DND-41 (cell line): ENCODE data around the gene GBP5.
A peak's percentile ranks its signal among the peaks of the same experiment; 100 is the strongest.
"Not testable (repeated sequence)": the region's sequence is repeated elsewhere in the genome, so short reads cannot be mapped to it uniquely, and the experiment has no call there.

Source experiments
- ATAC-seq: fragments of 200-7000 bp; cut with Tn5 transposase; 3 replicates; pipeline ENCODE4 v1.9.1; 2021; ENCODE audit warnings: low read depth; ENCODE audit not compliant: insufficient read depth
- DNase-seq: peaks from one replicate; pipeline ENCODE4 v3.0.0-alpha.2; 2020
- H2AFZ ChIP-seq: 2 replicates; pipeline ENCODE4 v1.6.0; 2012; ENCODE audit warnings: low read depth, low read length
- H3K27ac ChIP-seq: 2 replicates; pipeline ENCODE4 v1.5.1; 2012; ENCODE audit warnings: low read length, inconsistent platforms
- H3K27me3 ChIP-seq: fragments of 200-600 bp; sonication (generic); 2 replicates; pipeline ENCODE4 v1.6.0; 2012; ENCODE audit warnings: low read length, mild to moderate bottlenecking, inconsistent platforms; ENCODE audit not compliant: insufficient read depth, poor library complexity
- H3K36me3 ChIP-seq: 2 replicates; pipeline ENCODE4 v1.5.1; 2012; ENCODE audit warnings: low read length, inconsistent platforms; ENCODE audit not compliant: insufficient read depth
- H3K4me1 ChIP-seq: 2 replicates; pipeline ENCODE4 v1.5.1; 2012; ENCODE audit warnings: mild to moderate bottlenecking, low read length; ENCODE audit not compliant: insufficient read depth
- H3K4me2 ChIP-seq: 2 replicates; pipeline ENCODE4 v1.6.0; 2012; ENCODE audit warnings: mild to moderate bottlenecking, moderate library complexity, low read length, inconsistent platforms; ENCODE audit not compliant: insufficient read depth
- H3K4me3 ChIP-seq, 2 experiments: fragments of 200-600 bp in 1 of 2; shearing (Covaris generic) in 1 of 2; 2 replicates each; pipeline ENCODE4 v1.5.1; 2012 to 2016; ENCODE audit warnings: inconsistent platforms in 2 of 2, low read length in 2 of 2, mild to moderate bottlenecking in 2 of 2, low read depth in 1 of 2, moderate library complexity in 1 of 2
- H3K79me2 ChIP-seq: 2 replicates; pipeline ENCODE4 v1.6.0; 2012; ENCODE audit warnings: low read length, inconsistent platforms; ENCODE audit not compliant: insufficient read depth
- H3K9ac ChIP-seq: 2 replicates; pipeline ENCODE4 v1.6.0; 2012; ENCODE audit warnings: low read depth, mild to moderate bottlenecking, inconsistent platforms, low read length, moderate library complexity
- H3K9me3 ChIP-seq: 2 replicates; pipeline ENCODE4 v1.5.1; 2012; ENCODE audit warnings: low read length, moderate library complexity, mild to moderate bottlenecking, inconsistent platforms; ENCODE audit not compliant: insufficient read depth, severe bottlenecking
- H4K20me1 ChIP-seq: 2 replicates; pipeline ENCODE4 v1.6.0; 2012; ENCODE audit warnings: low read length; ENCODE audit not compliant: insufficient read depth
- EZH2 ChIP-seq: IDR thresholded peaks from 3 replicates; pipeline ENCODE4 v1.6.1; 2012; ENCODE audit warnings: borderline replicate concordance, low read depth, mild to moderate bottlenecking, moderate library complexity, low read length, inconsistent platforms; ENCODE audit not compliant: severe bottlenecking
- TF ChIP-seq, protein P1 (sequence below): IDR thresholded peaks from 2 replicates; pipeline ENCODE4 v1.5.1; 2012; ENCODE audit warnings: borderline replicate concordance, low read length, moderate library complexity, mild to moderate bottlenecking; ENCODE audit not compliant: poor library complexity, severe bottlenecking; ENCODE audit errors: extremely low read depth

The GBP5 gene

DNA sequence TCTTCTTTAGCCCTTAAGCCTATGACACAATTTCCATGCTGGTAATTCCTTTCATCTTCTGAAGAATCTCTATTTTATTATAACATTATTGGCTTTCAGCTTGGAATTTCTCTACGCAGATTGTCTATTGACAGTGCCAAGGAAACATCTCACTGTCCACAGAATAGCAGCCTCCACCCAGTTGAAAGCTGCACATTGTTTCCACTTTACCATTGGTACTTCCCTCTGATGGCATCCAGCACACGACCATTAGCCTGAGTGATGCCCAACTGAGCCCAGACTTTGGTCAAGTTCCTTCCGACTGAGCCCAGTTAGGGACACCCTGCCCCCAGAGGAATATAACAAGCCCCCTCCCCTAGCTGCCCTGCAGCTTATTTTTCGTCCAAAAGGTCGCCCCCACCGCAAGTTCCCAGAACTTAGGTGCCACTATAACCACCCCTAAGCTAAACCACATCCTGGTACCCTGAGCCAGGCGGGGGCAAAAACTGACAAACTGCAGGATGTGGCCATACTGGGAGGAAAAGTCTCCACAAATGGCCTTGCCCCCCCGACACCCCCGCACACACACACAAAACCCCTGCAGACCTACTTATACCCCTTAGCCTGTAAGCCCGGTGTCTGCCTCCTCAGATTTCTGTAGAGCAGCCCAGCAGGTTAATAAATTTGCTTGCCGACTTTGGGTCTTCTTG lies 13.2 kb downstream of the GBP5 start:
- peak; percentile 97 for DNase-seq
- TF ChIP-seq, protein P1, sequence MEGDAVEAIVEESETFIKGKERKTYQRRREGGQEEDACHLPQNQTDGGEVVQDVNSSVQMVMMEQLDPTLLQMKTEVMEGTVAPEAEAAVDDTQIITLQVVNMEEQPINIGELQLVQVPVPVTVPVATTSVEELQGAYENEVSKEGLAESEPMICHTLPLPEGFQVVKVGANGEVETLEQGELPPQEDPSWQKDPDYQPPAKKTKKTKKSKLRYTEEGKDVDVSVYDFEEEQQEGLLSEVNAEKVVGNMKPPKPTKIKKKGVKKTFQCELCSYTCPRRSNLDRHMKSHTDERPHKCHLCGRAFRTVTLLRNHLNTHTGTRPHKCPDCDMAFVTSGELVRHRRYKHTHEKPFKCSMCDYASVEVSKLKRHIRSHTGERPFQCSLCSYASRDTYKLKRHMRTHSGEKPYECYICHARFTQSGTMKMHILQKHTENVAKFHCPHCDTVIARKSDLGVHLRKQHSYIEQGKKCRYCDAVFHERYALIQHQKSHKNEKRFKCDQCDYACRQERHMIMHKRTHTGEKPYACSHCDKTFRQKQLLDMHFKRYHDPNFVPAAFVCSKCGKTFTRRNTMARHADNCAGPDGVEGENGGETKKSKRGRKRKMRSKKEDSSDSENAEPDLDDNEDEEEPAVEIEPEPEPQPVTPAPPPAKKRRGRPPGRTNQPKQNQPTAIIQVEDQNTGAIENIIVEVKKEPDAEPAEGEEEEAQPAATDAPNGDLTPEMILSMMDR = peak; percentile 27
- TF ChIP-seq EZH2 = no peak

GRCh38 chr1:89257041-89257440 lies 15.6 kb downstream of the GBP5 start:
- ATAC-seq (no peak), DNase-seq (no peak)
- Histone ChIP-seq H3K9me3 (no peaks in the 10 kb centered on the region), H4K20me1 (no peaks in the 10 kb centered on the region), H2AFZ (no peak overlapping the region), H3K9ac (no peak overlapping the region), H3K4me1 (peaks cover 52% of the 10 kb centered on the region), H3K4me3 (no peak overlapping the region), H3K4me2 (no peak overlapping the region), H3K36me3 (peaks cover 44% of the 10 kb centered on the region), H3K27me3 (no peaks in the 10 kb centered on the region), H3K79me2 (peaks cover 13% of the 10 kb centered on the region), H3K27ac (peak overlapping the region; percentile 51)
- TF ChIP-seq, protein P1 = no peak
- TF ChIP-seq EZH2 = no peak

More for the DNA sequence above, 13.2 kb downstream of the GBP5 start:
- H2AFZ ChIP-seq = no peak overlapping the region
- H3K4me1 ChIP-seq = peaks cover 76% of the 10 kb centered on the region
- no peaks in the 10 kb centered on the region for H4K20me1 ChIP-seq
- peak overlapping the region; percentile 60 for H3K4me2 ChIP-seq
- peak overlapping the region; percentile 55 for H3K9ac ChIP-seq
- peak; percentile 84 for ATAC-seq
- H3K9me3 ChIP-seq = no peaks in the 10 kb centered on the region
- H3K36me3 ChIP-seq = peaks cover 68% of the 10 kb centered on the region
- H3K4me3 ChIP-seq = peak overlapping the region in 1 of 2 experiments; percentile 45; a peak in 2 of 4 replicates
- H3K27me3 ChIP-seq = no peaks in the 10 kb centered on the region
- peaks cover 36% of the 10 kb centered on the region for H3K79me2 ChIP-seq
- peak overlapping the region; percentile 97 for H3K27ac ChIP-seq

DNA sequence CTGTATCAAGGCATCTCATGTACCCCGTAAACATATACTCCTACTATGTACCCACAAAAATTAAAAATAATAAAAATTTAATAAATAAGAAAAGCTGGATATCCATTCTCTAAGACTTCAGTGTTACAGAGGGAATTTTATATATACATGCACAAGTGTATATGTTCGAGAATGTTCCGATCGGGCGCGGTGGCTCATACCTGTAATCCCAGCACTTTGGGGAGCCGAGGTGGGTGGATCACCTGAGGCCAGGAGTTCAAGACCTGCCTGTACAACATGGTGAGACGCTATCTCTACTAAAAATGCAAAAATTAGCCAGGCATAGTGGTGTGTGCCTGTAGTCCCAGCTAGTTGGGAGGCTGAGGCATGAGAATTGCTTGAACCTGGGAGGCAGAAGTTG lies 17.1 kb downstream of the GBP5 start:
- H2AFZ ChIP-seq, H3K27me3 ChIP-seq, ATAC-seq, DNase-seq, H3K9ac ChIP-seq, H4K20me1 ChIP-seq, H3K4me3 ChIP-seq, H3K4me2 ChIP-seq, H3K9me3 ChIP-seq, H3K27ac ChIP-seq, H3K79me2 ChIP-seq: not testable (repeated sequence)
- H3K36me3 ChIP-seq = peaks cover 30% of the 10 kb centered on the region
- H3K4me1 ChIP-seq = peaks cover 37% of the 10 kb centered on the region

- H3K9me3 ChIP-seq = no peaks in the 10 kb centered on the region
- TF ChIP-seq EZH2 = no peak
- TF ChIP-seq, protein P1 = no peak
- no peak overlapping the region for H3K27ac ChIP-seq
- DNase-seq (no peak), ATAC-seq (no peak)
- no peak overlapping the region for H3K4me2 ChIP-seq
- no peaks in the 10 kb centered on the region for H3K79me2 ChIP-seq
- no peaks in the 10 kb centered on the region for H3K27me3 ChIP-seq
- no peak overlapping the region for H3K9ac ChIP-seq
- H3K4me1 ChIP-seq = peaks cover 29% of the 10 kb centered on the region
- H4K20me1 ChIP-seq = no peaks in the 10 kb centered on the region
- peaks cover 27% of the 10 kb centered on the region for H3K36me3 ChIP-seq
- no peak overlapping the region for H3K4me3 ChIP-seq
- no peak overlapping the region for H2AFZ ChIP-seq
These were observed 17.9 kb downstream of the GBP5 start for GRCh38 chr1:89254658-89255287.
